Epithelial cell of esophagus (primary cell): ENCODE measurements around the gene MAML3.

Experiments
- DNase-seq: peaks from one replicate; pipeline ENCODE4 v3.0.0; 2010; ENCODE audit warnings: low read depth
- H3K4me3 ChIP-seq: 2 replicates; pipeline ENCODE4 v1.5.1; 2011; ENCODE audit warnings: mild to moderate bottlenecking, low read length, control low read depth
- CTCF ChIP-seq: IDR thresholded peaks from 2 replicates; pipeline ENCODE4 v1.5.1; 2011; ENCODE audit warnings: low read depth, mild to moderate bottlenecking, low read length, control low read depth, inconsistent platforms; ENCODE audit not compliant: insufficient read depth; ENCODE audit errors: missing control alignments

The MAML3 gene

GRCh38 chr4:139886798-139887197 lies 267.2 kb downstream of the MAML3 start:
- peak overlapping the region; percentile 34 for H3K4me3 ChIP-seq
- DNase-seq = no peak
- TF ChIP-seq CTCF = no peak

DNA sequence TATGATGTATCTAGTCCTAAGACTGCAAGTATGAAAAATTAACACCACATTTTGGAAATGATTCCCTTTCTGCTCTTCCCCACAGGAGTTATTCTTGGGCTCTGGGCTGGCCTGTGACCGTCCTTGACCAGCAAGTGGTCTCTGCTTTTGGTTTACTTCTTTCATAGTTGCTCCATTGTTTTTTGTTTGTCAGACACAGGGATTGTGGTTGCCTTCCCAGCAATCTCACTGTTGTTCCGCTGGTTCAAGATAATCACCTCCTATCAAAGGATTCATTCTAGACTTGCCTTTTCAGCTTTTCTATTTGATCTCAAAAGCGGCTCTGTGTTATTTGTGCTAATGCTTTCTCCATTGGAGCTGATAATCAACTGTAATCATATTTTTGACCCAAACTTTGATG lies 269.5 kb downstream of the MAML3 start:
- DNase-seq = no peak
- H3K4me3 ChIP-seq = no peak overlapping the region
- no peak for TF ChIP-seq CTCF

DNA sequence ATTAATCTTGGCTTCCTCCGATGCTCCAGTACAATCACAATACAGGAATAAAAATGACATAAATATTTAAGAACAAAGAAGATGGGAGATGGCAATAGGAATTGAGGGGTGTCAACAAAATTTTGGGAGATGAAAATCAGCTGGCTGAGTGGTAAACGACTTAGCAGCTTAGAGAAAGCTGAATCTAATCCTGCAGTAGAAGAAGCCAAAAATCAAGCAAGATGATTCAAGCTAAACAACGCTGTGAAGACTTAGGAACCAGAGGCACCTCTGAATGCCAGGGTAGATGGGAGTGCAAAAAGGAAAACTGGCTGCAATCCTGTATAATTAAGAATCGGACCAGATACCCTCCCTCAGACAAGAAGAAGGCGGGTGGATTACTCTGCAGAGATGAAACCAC lies 273.1 kb downstream of the MAML3 start:
- no peak overlapping the region for H3K4me3 ChIP-seq
- DNase-seq = no peak
- no peak for TF ChIP-seq CTCF

GRCh38 chr4:139878050-139878449 lies 275.9 kb downstream of the MAML3 start:
- DNase-seq = no peak
- no peak for TF ChIP-seq CTCF
- no peak overlapping the region for H3K4me3 ChIP-seq

- peak; percentile 56 for DNase-seq
- TF ChIP-seq CTCF = peak; percentile 14
- no peak overlapping the region for H3K4me3 ChIP-seq
Observed at GRCh38 chr4:139876337-139876941, 277.5 kb downstream of the MAML3 start.

GRCh38 chr4:139875411-139875825 lies 278.6 kb downstream of the MAML3 start:
- no peak for TF ChIP-seq CTCF
- no peak overlapping the region for H3K4me3 ChIP-seq
- DNase-seq = peak; percentile 8

- no peak for TF ChIP-seq CTCF
- DNase-seq = no peak
- H3K4me3 ChIP-seq = no peak overlapping the region
Observed at GRCh38 chr4:139873111-139873860, 280.7 kb downstream of the MAML3 start.
